Psoas muscle (tissue), 8 donors: Measurements from ENCODE around the gene SLC16A11. TPM values are rescaled to one million over a fixed set of nuclear protein-coding genes. Genes with fewer than 3 reads are reported as not detected.
"Not testable (repeated sequence)": the region's sequence is repeated elsewhere in the genome, so short reads cannot be mapped to it uniquely, and the experiment has no call there.

Experiments
- ATAC-seq, 4 donors: fragments of 200-7000 bp; cut with Tn5 transposase; one replicate each; pipeline ENCODE4 v1.9.1; 2020; ENCODE audit warnings: moderate library complexity in 3 of 4, mild to moderate bottlenecking in 2 of 4
- DNase-seq, 2 donors: peaks; one replicate each; pipeline ENCODE4 v3.0.0-alpha.2; 2020
- H3K27ac ChIP-seq: fragments of 200-600 bp; one replicate; pipeline ENCODE4 v1.8.0; 2022
- H3K27me3 ChIP-seq, 3 donors: fragments of 200-600 bp in 1 of 3; one replicate each; pipeline versions ENCODE4 v1.6.1 to v1.8.0; 2013 to 2022; ENCODE audit warnings: low read length in 2 of 3, mild to moderate bottlenecking in 2 of 3, moderate library complexity in 1 of 3; ENCODE audit not compliant: insufficient read depth in 3 of 3
- H3K36me3 ChIP-seq, 2 donors: fragments of 200-600 bp in 1 of 2; one replicate each; pipeline versions ENCODE4 v1.6.1 to v1.8.0; 2013 to 2022; ENCODE audit warnings: low read depth in 1 of 2, mild to moderate bottlenecking in 1 of 2, moderate library complexity in 1 of 2; ENCODE audit not compliant: insufficient read depth in 1 of 2
- H3K4me1 ChIP-seq: fragments of 200-600 bp; one replicate; pipeline ENCODE4 v1.8.0; 2022
- H3K4me3 ChIP-seq: fragments of 200-600 bp; one replicate; pipeline ENCODE4 v1.8.0; 2022; ENCODE audit warnings: mild to moderate bottlenecking
- H3K9me3 ChIP-seq: fragments of 200-600 bp; one replicate; pipeline ENCODE4 v1.8.0; 2022
- CTCF ChIP-seq: fragments of 200-600 bp; IDR thresholded peaks from one replicate; pipeline ENCODE4 v1.8.0; 2022; ENCODE audit warnings: antibody characterized with exemption
- WGBS, 3 donors: extraction: QIAGEN DNeasy Blood & Tissue Kit; methylation state at CpG; one replicate each; pipeline versions ENCODE4 v1.1.6 to v1.1.7; 2013; 5-methylcytosine and 5-hydroxymethylcytosine counted together
- intact Hi-C, 2 donors: fragments of 100-400 bp; cut with DNase I; formaldehyde crosslinking; loops; one replicate each; pipeline versions ENCODE4 v1.11.0 to v1.14.2; 2022
- polyA plus RNA-seq, 3 donors: library from polyadenylated mRNA; stranded (reverse); fragments of 200-250 nt; gene quantifications; one replicate each; pipeline ENCODE4 v1.2.3, GENCODE V29; 2013
- total RNA-seq, 4 donors: library from RNA; stranded (reverse); fragmentation: NEBNext Ultra II Directional in 2 of 4; extraction: Animal tissue kit (Norgen Biotek cat#: 25700) in 2 of 4; gene quantifications; one replicate each; pipeline versions ENCODE4 v1.2.1 to v1.2.4, GENCODE V29; 2021 to 2023
- donor health status: healthy with polysubstance abuse.
- donor health status: DM: no; HTN: no; CAD: no; lungs with moderate emphysema.
- donor health status: Bipolar disorder and iron deficiency.
- donor health status: healthy.
- donor health status: DM: yes; HTN: yes; CAD: no.
- donor health status: DM: no; HTN: no; CAD: no.
- donor health status: DM: no; HTN: no; CAD: no.
- donor health status: DM: yes; HTN: yes; CAD: no.

The SLC16A11 gene
- total and polyA plus RNA-seq, 7 donors = 0.34 to 1.2 (median 0.42) TPM; not detected in 2

- Histone ChIP-seq H3K36me3 (peaks cover 0 to 12% of the 10 kb centered on the region in 2 donors), H3K9me3 (no peaks in the 10 kb centered on the region), H3K27ac (no peak overlapping the region), H3K4me3 (no peak overlapping the region), H3K4me1 (no peaks in the 10 kb centered on the region), H3K27me3 (peaks cover 0 to 4% (median 0%) of the 10 kb centered on the region in 3 donors)
- intact Hi-C loops = no loop called here
- DNase-seq (no peak), ATAC-seq (no peak)
- TF ChIP-seq CTCF = no peak
- WGBS, 3 donors = 90 to 94% (median 91%) methylated on average over 9 of the region's 9 CpGs
These were observed 49.1 kb downstream of the SLC16A11 start for GRCh38 chr17:6994666-6995256.

GRCh38 chr17:6994118-6994598 is 49.7 kb downstream of the SLC16A11 start:
- TF ChIP-seq CTCF = no peak
- Histone ChIP-seq H3K27me3 (peaks cover 0 to 4% (median 0%) of the 10 kb centered on the region in 3 donors), H3K27ac (no peak overlapping the region), H3K4me3 (no peak overlapping the region), H3K36me3 (peaks cover 0 to 6% of the 10 kb centered on the region in 2 donors), H3K9me3 (peaks cover 4% of the 10 kb centered on the region), H3K4me1 (no peaks in the 10 kb centered on the region)
- ATAC-seq (no peak), DNase-seq (no peak)
- intact Hi-C loops = no loop called here
- WGBS, 3 donors = 88 to 89% (median 89%) methylated on average over 10 of the region's 10 CpGs

GRCh38 chr17:6993613-6994056 is 50.3 kb downstream of the SLC16A11 start:
- H3K4me3 ChIP-seq, intact Hi-C loops, DNase-seq, H3K36me3 ChIP-seq, H3K27ac ChIP-seq, H3K4me1 ChIP-seq, ATAC-seq, H3K27me3 ChIP-seq, H3K9me3 ChIP-seq: not testable (repeated sequence)
- 81 to 90% (median 82%) methylated on average over 5 of the region's 5 CpGs for WGBS, 3 donors

Other genes starting within 250 kb of the SLC16A11 start
- gene TEKT1, start 212.4 kb downstream of the SLC16A11 start, total RNA-seq = not detected
- not detected for gene TEKT1, start 212.4 kb downstream of the SLC16A11 start, polyA plus RNA-seq
- gene ALOX12, start 48.0 kb downstream of the SLC16A11 start, total RNA-seq = not detected
- under 1 TPM in 1 of 3 donors, not detected in 2; 0.03 TPM for gene ALOX12, start 48.0 kb downstream of the SLC16A11 start, polyA plus RNA-seq
- gene RNASEK, start 31.5 kb downstream of the SLC16A11 start, total RNA-seq = 100 to 1,000 TPM; 113 to 148 (median 139) TPM
- gene RNASEK, start 31.5 kb downstream of the SLC16A11 start, polyA plus RNA-seq = 100 to 1,000 TPM; 233 to 321 (median 236) TPM
- 10 to 100 TPM in 2 of 4 donors, 1 to 10 TPM in 2; 6.1 to 11.9 (median 10.1) TPM for gene BCL6B, start 21.0 kb downstream of the SLC16A11 start, total RNA-seq
- 1 to 10 TPM; 2.0 to 4.4 (median 4.3) TPM for gene BCL6B, start 21.0 kb downstream of the SLC16A11 start, polyA plus RNA-seq
- gene SLC16A13, start 8.1 kb downstream of the SLC16A11 start, total RNA-seq = 1 to 10 TPM in 1 of 4 donors, under 1 TPM in 3; 0.57 to 1.5 (median 0.72) TPM
- gene SLC16A13, start 8.1 kb downstream of the SLC16A11 start, polyA plus RNA-seq = under 1 TPM; 0.17 to 0.40 (median 0.40) TPM
- 1 to 10 TPM; 1.9 to 4.9 (median 2.4) TPM for gene CLEC10A, start 36.2 kb upstream of the SLC16A11 start, total RNA-seq
- 1 to 10 TPM in 1 of 3 donors, under 1 TPM in 2; 0.69 to 2.4 (median 0.87) TPM for gene CLEC10A, start 36.2 kb upstream of the SLC16A11 start, polyA plus RNA-seq
- under 1 TPM in 2 of 4 donors, not detected in 2; 0.34 to 0.62 TPM for gene ASGR2, start 70.7 kb upstream of the SLC16A11 start, total RNA-seq
- under 1 TPM in 2 of 3 donors, not detected in 1; 0.04 to 0.25 TPM for gene ASGR2, start 70.7 kb upstream of the SLC16A11 start, polyA plus RNA-seq
- under 1 TPM in 2 of 4 donors, not detected in 2; 0.26 to 0.39 TPM for gene ASGR1, start 135.3 kb upstream of the SLC16A11 start, total RNA-seq
- gene ASGR1, start 135.3 kb upstream of the SLC16A11 start, polyA plus RNA-seq = under 1 TPM; 0.08 to 0.23 (median 0.21) TPM
- gene DLG4, start 175.7 kb upstream of the SLC16A11 start, total RNA-seq = 1 to 10 TPM; 3.2 to 8.9 (median 5.8) TPM
- gene DLG4, start 175.7 kb upstream of the SLC16A11 start, polyA plus RNA-seq = 1 to 10 TPM; 1.5 to 5.8 (median 1.8) TPM
- 1,000 to 10,000 TPM in 3 of 4 donors, 100 to 1,000 TPM in 1; 987 to 1,310 (median 1,099) TPM for gene ACADVL, start 175.8 kb upstream of the SLC16A11 start, total RNA-seq
- gene ACADVL, start 175.8 kb upstream of the SLC16A11 start, polyA plus RNA-seq = 1,000 to 10,000 TPM in 1 of 3 donors, 100 to 1,000 TPM in 2; 538 to 1,030 (median 946) TPM
- 10 to 100 TPM; 11.4 to 19.6 (median 13.8) TPM for gene DVL2, start 190.4 kb upstream of the SLC16A11 start, total RNA-seq
- gene DVL2, start 190.4 kb upstream of the SLC16A11 start, polyA plus RNA-seq = 10 to 100 TPM; 10.0 to 22.1 (median 10.0) TPM
- 10 to 100 TPM; 20.9 to 28.8 (median 27.7) TPM for gene PHF23, start 195.4 kb upstream of the SLC16A11 start, total RNA-seq
- 10 to 100 TPM; 24.0 to 43.3 (median 29.4) TPM for gene PHF23, start 195.4 kb upstream of the SLC16A11 start, polyA plus RNA-seq
- 100 to 1,000 TPM; 447 to 492 (median 481) TPM for gene GABARAP, start 198.4 kb upstream of the SLC16A11 start, total RNA-seq
- gene GABARAP, start 198.4 kb upstream of the SLC16A11 start, polyA plus RNA-seq = 100 to 1,000 TPM; 344 to 569 (median 510) TPM
- 100 to 1,000 TPM; 208 to 332 (median 254) TPM for gene CTDNEP1, start 207.6 kb upstream of the SLC16A11 start, total RNA-seq
- 100 to 1,000 TPM; 171 to 281 (median 196) TPM for gene CTDNEP1, start 207.6 kb upstream of the SLC16A11 start, polyA plus RNA-seq
- 10 to 100 TPM; 55.7 to 87.0 (median 74.8) TPM for gene ELP5, start 208.1 kb upstream of the SLC16A11 start, total RNA-seq
- 100 to 1,000 TPM in 1 of 3 donors, 10 to 100 TPM in 2; 50.4 to 104 (median 86.0) TPM for gene ELP5, start 208.1 kb upstream of the SLC16A11 start, polyA plus RNA-seq
- 1 to 10 TPM in 2 of 4 donors, under 1 TPM in 1, not detected in 1; 0.57 to 1.0 (median 1.0) TPM for gene CLDN7, start 218.4 kb upstream of the SLC16A11 start, total RNA-seq
- 1 to 10 TPM in 1 of 3 donors, under 1 TPM in 2; 0.48 to 1.1 (median 0.83) TPM for gene CLDN7, start 218.4 kb upstream of the SLC16A11 start, polyA plus RNA-seq
- gene SLC2A4, start 237.6 kb upstream of the SLC16A11 start, total RNA-seq = 100 to 1,000 TPM in 3 of 4 donors, 10 to 100 TPM in 1; 50.9 to 257 (median 139) TPM
- gene SLC2A4, start 237.6 kb upstream of the SLC16A11 start, polyA plus RNA-seq = 100 to 1,000 TPM in 1 of 3 donors, 10 to 100 TPM in 2; 19.4 to 127 (median 33.8) TPM